Neural cell (in vitro differentiated cells): ENCODE data around the gene TMC3.

Experiments
- CTCF ChIP-seq: fragments of 450-650 bp; IDR thresholded peaks from 2 replicates; pipeline ENCODE4 v1.5.1; 2014; ENCODE audit warnings: antibody characterized with exemption, mild to moderate bottlenecking, moderate library complexity; ENCODE audit not compliant: poor library complexity, severe bottlenecking
- EP300 ChIP-seq: fragments of 450-650 bp; conservative IDR thresholded peaks from 2 replicates; pipeline ENCODE4 v1.6.1; 2014; ENCODE audit warnings: antibody characterized with exemption, mild to moderate bottlenecking, moderate library complexity; ENCODE audit not compliant: poor library complexity, severe bottlenecking
- EZH2 ChIP-seq: fragments of 200-600, 300-800 bp; shearing (Covaris generic), sonication (generic); IDR thresholded peaks from 2 replicates; pipeline ENCODE4 v1.6.1; 2014; ENCODE audit warnings: antibody characterized with exemption, low read length, borderline replicate concordance, mild to moderate bottlenecking; ENCODE audit not compliant: insufficient read depth, poor library complexity, severe bottlenecking
- MXI1 ChIP-seq: fragments of 450-650 bp; conservative IDR thresholded peaks from 2 replicates; pipeline ENCODE4 v1.6.1; 2014; ENCODE audit warnings: antibody characterized with exemption, mild to moderate bottlenecking; ENCODE audit not compliant: poor library complexity, severe bottlenecking
- POLR2AphosphoS5 ChIP-seq: IDR thresholded peaks from 2 replicates; pipeline ENCODE4 v1.6.1; 2012
- RAD21 ChIP-seq: fragments of 450-650 bp; conservative IDR thresholded peaks from 2 replicates; pipeline ENCODE4 v1.6.1; 2014; ENCODE audit warnings: antibody characterized with exemption, mild to moderate bottlenecking, moderate library complexity
- REST ChIP-seq: IDR thresholded peaks from 2 replicates; pipeline ENCODE4 v1.6.1; 2012; ENCODE audit warnings: borderline replicate concordance
- SMC3 ChIP-seq: fragments of 450-650 bp; conservative IDR thresholded peaks from 2 replicates; pipeline ENCODE4 v1.6.1; 2014; ENCODE audit warnings: antibody characterized with exemption, mild to moderate bottlenecking, moderate library complexity; ENCODE audit not compliant: poor library complexity
- TAF1 ChIP-seq: IDR thresholded peaks from 2 replicates; pipeline ENCODE4 v1.6.1; 2012; ENCODE audit warnings: low read depth

- TF ChIP-seq EZH2 (no peak), CTCF (no peak), REST (no peak), POLR2AphosphoS5 (no peak), TAF1 (no peak), RAD21 (no peak), SMC3 (no peak), EP300 (no peak), MXI1 (no peak)
Measured at GRCh38 chr15:81411969-81412633, 38.1 kb upstream of the TMC3 start.
